Right lung (tissue), 5 donors: Measurements from ENCODE around the gene POLR3H. TPM values are rescaled to one million over a fixed set of nuclear protein-coding genes. Genes with fewer than 3 reads are reported as not detected.
A peak's percentile ranks its signal among the peaks of the same experiment; 100 is the strongest.
"Not testable (repeated sequence)": the region's sequence is repeated elsewhere in the genome, so short reads cannot be mapped to it uniquely, and the experiment has no call there.

Source experiments
- DNase-seq, 2 donors: peaks; one replicate each; pipeline ENCODE4 v3.0.0-alpha.2; 2013
- polyA plus RNA-seq, 5 donors: library from polyadenylated mRNA; unstranded; fragments of 120-200 nt; gene quantifications; one replicate each; pipeline versions ENCODE4 v1.2.1 to v1.2.3, GENCODE V29; 2013; ENCODE audit warnings: inconsistent platforms in 1 of 5, low replicate concordance in 1 of 5; ENCODE audit not compliant: insufficient read length in 5 of 5, insufficient read depth in 1 of 5

Gene POLR3H
- polyA plus RNA-seq, 5 donors, result 24.6 to 39.5 (median 27.3) TPM

GRCh38 chr22:41567512-41567768, 23.2 kb upstream of the POLR3H start:
- no peak for DNase-seq

GRCh38 chr22:41565403-41566054, 21.3 kb upstream of the POLR3H start:
- no peak for DNase-seq

- no peak for DNase-seq
Measured at GRCh38 chr22:41564563-41564962, 20.3 kb upstream of the POLR3H start.

- no peak for DNase-seq
Measured at GRCh38 chr22:41563051-41563711, 18.9 kb upstream of the POLR3H start.

GRCh38 chr22:41562461-41562860, 18.2 kb upstream of the POLR3H start:
- DNase-seq, result no peak

DNA sequence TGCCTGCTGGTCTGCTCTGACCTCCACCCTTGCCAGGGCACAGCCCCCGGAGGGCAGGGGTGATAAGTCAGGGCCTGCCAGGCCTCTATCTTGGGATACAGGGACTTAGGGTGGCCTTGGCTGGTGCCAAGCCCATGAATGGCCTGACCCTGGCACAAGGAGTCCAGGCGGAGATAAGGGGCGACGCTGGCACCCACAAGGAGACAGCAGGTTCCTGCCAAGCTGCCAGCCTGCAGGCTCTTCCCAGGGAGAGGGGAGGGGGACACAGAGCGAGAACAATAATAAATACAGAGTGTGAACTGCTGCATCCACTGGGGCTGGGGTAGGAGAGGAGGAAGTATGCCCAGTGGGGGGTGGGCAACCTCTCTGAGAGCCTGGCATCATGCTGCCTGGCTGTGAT, 17.5 kb upstream of the POLR3H start:
- no peak for DNase-seq

DNA sequence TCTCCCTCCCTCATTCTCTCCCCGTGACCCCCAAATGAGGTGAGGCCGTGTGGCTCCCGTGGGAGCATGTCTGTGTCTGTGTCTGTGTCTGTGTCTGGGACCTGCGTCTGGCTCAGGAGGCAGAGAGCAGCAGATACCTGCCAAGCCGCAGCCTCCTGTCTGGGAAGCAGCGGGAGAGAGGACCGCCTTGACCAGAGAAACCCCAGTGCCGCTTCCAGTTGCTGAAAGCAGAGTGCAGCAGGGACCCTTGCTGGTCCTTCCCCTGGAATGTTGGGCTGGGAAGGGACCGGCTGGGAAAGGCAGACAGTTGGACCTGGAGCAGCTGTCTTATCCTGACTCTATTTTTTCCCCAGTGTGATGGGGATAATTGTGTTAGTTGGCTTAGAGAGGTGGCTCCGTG, 17.1 kb upstream of the POLR3H start:
- no peak for DNase-seq

DNA sequence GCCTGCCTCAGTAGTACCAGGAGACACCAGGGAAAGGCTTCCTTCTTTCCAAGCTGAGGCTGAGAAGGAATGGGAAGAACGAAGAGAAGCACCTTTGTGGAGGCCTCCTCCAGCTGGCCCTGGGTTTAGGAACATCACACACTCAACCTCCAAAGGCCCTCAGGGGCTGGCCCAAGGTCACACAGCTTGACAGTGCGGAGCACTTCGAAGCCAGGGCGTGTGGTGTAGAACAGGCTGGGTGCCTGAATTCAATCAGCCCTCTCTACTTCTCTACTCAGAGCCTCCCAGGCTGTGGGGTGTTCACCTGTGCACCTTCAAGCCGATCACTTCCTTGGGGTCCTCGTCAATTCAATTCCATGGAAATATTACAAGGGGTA, 15.8 kb upstream of the POLR3H start:
- DNase-seq, result no peak

- not testable (repeated sequence) for DNase-seq
Measured at GRCh38 chr22:41558241-41558630, 14.0 kb upstream of the POLR3H start.

DNA sequence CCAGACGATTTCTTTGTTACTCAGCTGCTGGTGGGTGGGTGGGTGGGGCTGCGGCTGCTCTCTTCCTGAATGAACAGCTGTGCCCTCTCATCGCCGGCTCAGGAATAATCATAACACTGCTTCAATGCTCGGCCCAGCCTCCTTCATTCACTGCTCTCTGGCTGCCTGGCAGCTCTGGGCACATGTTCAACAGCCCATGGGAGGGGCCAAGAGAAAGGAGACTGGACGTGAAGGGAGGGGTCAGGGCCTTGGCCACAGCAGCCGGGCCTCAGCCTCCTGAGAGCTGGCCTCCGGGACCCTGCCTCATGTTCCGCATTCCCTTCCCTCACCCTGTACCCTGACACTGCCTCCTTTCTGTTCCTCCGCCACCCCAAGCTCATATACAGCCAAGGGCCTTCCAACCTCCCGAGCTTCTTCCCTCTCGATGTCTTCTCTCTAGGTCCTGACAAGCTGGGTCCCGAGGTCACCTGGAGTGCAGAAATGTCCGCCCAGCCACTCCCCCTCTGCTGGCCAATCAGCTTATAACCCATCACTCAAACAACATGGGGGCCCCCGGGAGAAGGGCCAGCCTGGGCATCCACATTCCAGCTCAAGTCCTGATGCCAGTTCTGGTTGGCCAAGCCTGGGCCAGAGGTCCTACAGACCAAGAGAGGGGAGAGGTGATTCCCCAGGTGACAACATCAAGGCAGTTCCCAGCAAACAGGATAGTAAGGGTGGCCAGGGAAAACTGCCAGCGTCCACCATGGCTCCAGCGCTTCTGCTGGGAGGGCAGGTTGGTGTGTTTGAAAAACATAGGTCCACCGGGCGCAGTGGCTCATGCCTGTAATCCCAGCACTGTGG, 13.4 kb upstream of the POLR3H start:
- DNase-seq, result peak; percentile 94 to 96

- DNase-seq, result no peak
Measured at GRCh38 chr22:41556561-41556960, 12.3 kb upstream of the POLR3H start.

- DNase-seq, result no peak
Measured at GRCh38 chr22:41555325-41555982, 11.2 kb upstream of the POLR3H start.

GRCh38 chr22:41551877-41552582, 7.8 kb upstream of the POLR3H start:
- DNase-seq, result no peak

DNA sequence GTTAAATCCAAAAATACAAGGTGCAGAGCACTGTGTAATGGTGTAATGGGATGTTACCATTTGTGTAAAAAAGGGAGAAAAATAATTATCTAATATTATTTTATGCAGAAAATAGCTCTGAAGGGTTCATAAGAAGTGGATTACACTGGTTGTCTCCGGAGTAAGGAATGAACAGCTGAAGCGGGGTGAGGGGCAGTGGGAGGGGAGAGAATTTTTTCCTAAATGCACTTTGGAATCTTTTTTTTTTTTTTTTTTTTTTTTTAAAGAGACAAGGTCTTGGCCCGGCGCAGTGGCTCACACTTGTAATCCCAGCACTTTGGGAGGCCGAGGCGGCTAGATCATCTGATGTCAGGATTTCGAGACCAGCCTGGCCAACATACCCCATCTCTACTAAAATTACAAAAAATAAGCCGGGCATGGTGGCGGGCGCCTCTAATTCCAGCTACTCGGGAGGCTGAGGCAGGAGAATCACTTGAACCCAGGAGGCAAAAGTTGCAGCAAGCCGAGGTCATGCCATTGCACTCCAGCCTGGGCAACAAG, 6.8 kb upstream of the POLR3H start:
- DNase-seq, result no peak

DNA sequence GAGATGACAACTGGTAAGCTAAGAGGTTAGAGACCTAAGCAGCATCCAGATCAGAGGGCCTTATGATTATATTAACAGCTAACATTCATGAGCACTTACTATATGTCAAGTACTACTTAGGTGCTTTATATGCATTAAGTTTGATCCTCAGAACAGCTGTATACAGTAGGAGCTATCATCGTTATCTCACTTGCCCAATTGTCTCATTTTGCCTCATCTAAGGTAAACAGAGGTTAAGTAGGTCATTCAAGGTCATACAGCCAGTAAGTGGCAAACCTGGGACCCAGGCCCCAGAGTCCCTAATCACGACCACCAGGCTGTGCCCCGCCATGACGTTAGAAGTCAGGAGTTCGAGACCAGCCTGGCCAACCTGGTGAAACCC, 4.6 kb upstream of the POLR3H start:
- DNase-seq, result no peak

DNA sequence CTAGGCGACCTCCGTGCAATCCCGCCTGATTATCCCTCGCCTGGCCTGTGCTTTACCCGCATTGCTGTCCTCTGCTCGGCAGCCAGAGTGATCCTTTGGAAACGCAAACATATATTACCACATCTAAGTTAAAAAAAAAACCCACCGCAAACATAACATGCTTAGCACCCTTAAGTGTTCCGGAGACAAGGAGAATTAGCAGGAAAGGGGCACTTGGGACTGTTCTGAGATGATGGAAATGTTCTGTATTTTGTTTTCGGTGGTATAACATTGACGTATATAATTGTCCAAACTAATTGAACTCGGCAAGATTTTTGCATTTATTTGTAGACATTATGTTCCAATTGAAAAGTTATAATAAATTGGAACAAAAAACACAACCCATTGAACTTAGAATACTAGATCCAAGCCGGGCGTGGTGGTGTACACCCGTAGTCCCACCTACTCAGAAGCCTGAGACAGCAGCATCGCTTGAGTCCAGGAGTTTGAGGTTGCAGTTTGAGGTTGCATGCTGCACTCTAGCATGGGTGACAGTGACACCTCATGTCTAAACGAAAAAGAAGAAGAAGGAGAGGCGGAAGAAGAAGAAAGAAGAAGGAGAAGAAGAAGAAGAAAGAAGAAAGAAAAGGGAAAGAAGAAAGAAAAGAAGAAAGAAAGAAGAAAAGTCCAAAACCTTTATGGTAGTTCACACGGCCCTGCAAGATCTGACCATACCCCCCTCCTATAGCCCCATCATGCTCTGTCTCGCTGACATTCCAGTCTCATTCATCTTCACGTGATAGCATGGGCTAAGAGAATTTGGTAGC, 604 bp upstream of the POLR3H start:
- DNase-seq, result peak in 1 of 2 donors; percentile 98

- no peak for DNase-seq
Measured at GRCh38 chr22:41542224-41542623, 2.0 kb downstream of the POLR3H start.

- DNase-seq, result no peak
Measured at GRCh38 chr22:41541484-41541883, 2.8 kb downstream of the POLR3H start.

DNA sequence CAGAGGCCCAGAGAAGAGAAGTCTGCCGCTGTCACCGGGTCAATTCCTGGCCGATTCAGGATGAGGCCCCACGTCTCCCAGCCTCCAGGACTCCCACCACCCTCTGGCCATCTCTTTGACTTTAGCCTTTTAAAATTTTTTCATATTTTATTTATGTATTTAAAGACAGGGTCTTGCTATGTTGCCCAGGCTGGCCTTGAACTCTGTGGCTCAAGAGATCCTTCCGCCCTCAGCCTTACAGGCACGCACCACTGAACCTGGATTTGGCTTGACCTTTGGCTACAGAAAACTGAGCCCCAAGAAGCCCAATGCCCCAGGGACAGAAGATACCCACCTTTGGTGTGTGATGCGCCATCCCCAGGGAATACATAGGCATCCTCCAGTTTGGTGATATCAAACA, 3.9 kb downstream of the POLR3H start:
- DNase-seq, result no peak

GRCh38 chr22:41540006-41540315, 4.3 kb downstream of the POLR3H start:
- DNase-seq, result no peak
